ENCODE results near the gene PRDM10.
"Not testable (repeated sequence)": the region's sequence is repeated elsewhere in the genome, so short reads cannot be mapped to it uniquely, and the experiment has no call there.

Gene PRDM10

GRCh38 chr11:130029137-130029536 is 26.5 kb upstream of the PRDM10 start:
- no peaks in the 10 kb centered on the region for H3K9me3 Mint-ChIP-seq (ENCODE audit: low read depth)
- H3K27ac Mint-ChIP-seq = no peak overlapping the region
- peaks cover 2% of the 10 kb centered on the region for H3K27me3 Mint-ChIP-seq
- no peaks in the 10 kb centered on the region for H3K36me3 Mint-ChIP-seq
- H3K4me1 Mint-ChIP-seq (ENCODE audit: low read depth) = no peaks in the 10 kb centered on the region
- no peak overlapping the region for H3K4me3 Mint-ChIP-seq

- Mint-ChIP-seq H3K9me3 (ENCODE audit: low read depth) (no peaks in the 10 kb centered on the region), H3K36me3 (no peaks in the 10 kb centered on the region), H3K4me3 (no peak overlapping the region), H3K4me1 (ENCODE audit: low read depth) (no peaks in the 10 kb centered on the region), H3K27ac (no peak overlapping the region), H3K27me3 (peaks cover 2% of the 10 kb centered on the region)
Observed at GRCh38 chr11:130025371-130025770, 22.7 kb upstream of the PRDM10 start.

GRCh38 chr11:130024361-130024760 is 21.7 kb upstream of the PRDM10 start:
- H3K27me3 Mint-ChIP-seq = peaks cover 2% of the 10 kb centered on the region
- no peaks in the 10 kb centered on the region for H3K9me3 Mint-ChIP-seq (ENCODE audit: low read depth)
- no peak overlapping the region for H3K27ac Mint-ChIP-seq
- H3K36me3 Mint-ChIP-seq = no peaks in the 10 kb centered on the region
- H3K4me1 Mint-ChIP-seq (ENCODE audit: low read depth) = no peaks in the 10 kb centered on the region
- H3K4me3 Mint-ChIP-seq = no peak overlapping the region

GRCh38 chr11:130023204-130023603 is 20.6 kb upstream of the PRDM10 start:
- no peaks in the 10 kb centered on the region for H3K9me3 Mint-ChIP-seq (ENCODE audit: low read depth)
- no peak overlapping the region for H3K4me3 Mint-ChIP-seq
- no peaks in the 10 kb centered on the region for H3K36me3 Mint-ChIP-seq
- H3K4me1 Mint-ChIP-seq (ENCODE audit: low read depth) = no peaks in the 10 kb centered on the region
- peaks cover 2% of the 10 kb centered on the region for H3K27me3 Mint-ChIP-seq
- no peak overlapping the region for H3K27ac Mint-ChIP-seq

- no peaks in the 10 kb centered on the region for H3K4me1 Mint-ChIP-seq (ENCODE audit: low read depth)
- no peaks in the 10 kb centered on the region for H3K9me3 Mint-ChIP-seq (ENCODE audit: low read depth)
- peaks cover 2% of the 10 kb centered on the region for H3K27me3 Mint-ChIP-seq
- no peak overlapping the region for H3K4me3 Mint-ChIP-seq
- H3K27ac Mint-ChIP-seq = no peak overlapping the region
- no peaks in the 10 kb centered on the region for H3K36me3 Mint-ChIP-seq
Observed at GRCh38 chr11:130022799-130023198, 20.2 kb upstream of the PRDM10 start.

- H3K27me3 Mint-ChIP-seq; H3K4me1 Mint-ChIP-seq (ENCODE audit: low read depth); H3K9me3 Mint-ChIP-seq (ENCODE audit: low read depth); H3K36me3 Mint-ChIP-seq; H3K27ac Mint-ChIP-seq; H3K4me3 Mint-ChIP-seq: not testable (repeated sequence)
Observed at GRCh38 chr11:130021606-130022005, 19.0 kb upstream of the PRDM10 start.

GRCh38 chr11:130020323-130020722 is 17.7 kb upstream of the PRDM10 start:
- peaks cover 2% of the 10 kb centered on the region for H3K27me3 Mint-ChIP-seq
- peaks cover 5% of the 10 kb centered on the region for H3K36me3 Mint-ChIP-seq
- no peak overlapping the region for H3K27ac Mint-ChIP-seq
- peaks cover 6% of the 10 kb centered on the region for H3K9me3 Mint-ChIP-seq (ENCODE audit: low read depth)
- H3K4me1 Mint-ChIP-seq (ENCODE audit: low read depth) = no peaks in the 10 kb centered on the region
- H3K4me3 Mint-ChIP-seq = no peak overlapping the region

GRCh38 chr11:130015846-130016245 is 13.2 kb upstream of the PRDM10 start:
- H3K27ac Mint-ChIP-seq; H3K4me1 Mint-ChIP-seq (ENCODE audit: low read depth); H3K4me3 Mint-ChIP-seq; H3K36me3 Mint-ChIP-seq; H3K27me3 Mint-ChIP-seq; H3K9me3 Mint-ChIP-seq (ENCODE audit: low read depth): not testable (repeated sequence)

- H3K36me3 Mint-ChIP-seq = no peaks in the 10 kb centered on the region
- H3K4me3 Mint-ChIP-seq = no peak overlapping the region
- H3K27ac Mint-ChIP-seq = no peak overlapping the region
- H3K9me3 Mint-ChIP-seq (ENCODE audit: low read depth) = no peaks in the 10 kb centered on the region
- peaks cover 8% of the 10 kb centered on the region for H3K4me1 Mint-ChIP-seq (ENCODE audit: low read depth)
- H3K27me3 Mint-ChIP-seq = peaks cover 3% of the 10 kb centered on the region
Observed at GRCh38 chr11:130008326-130008725, 5.7 kb upstream of the PRDM10 start.

GRCh38 chr11:130006929-130007328 is 4.3 kb upstream of the PRDM10 start:
- Mint-ChIP-seq H3K4me1 (ENCODE audit: low read depth) (peaks cover 8% of the 10 kb centered on the region), H3K36me3 (no peaks in the 10 kb centered on the region), H3K9me3 (ENCODE audit: low read depth) (no peaks in the 10 kb centered on the region), H3K27ac (no peak overlapping the region), H3K4me3 (no peak overlapping the region), H3K27me3 (peaks cover 3% of the 10 kb centered on the region)

GRCh38 chr11:130003717-130004001 is 1.0 kb upstream of the PRDM10 start:
- H3K27ac Mint-ChIP-seq = peak overlapping the region; percentile 98
- H3K27me3 Mint-ChIP-seq = no peaks in the 10 kb centered on the region
- H3K4me3 Mint-ChIP-seq = peak overlapping the region; percentile 97
- no peaks in the 10 kb centered on the region for H3K36me3 Mint-ChIP-seq
- peaks cover 24% of the 10 kb centered on the region for H3K4me1 Mint-ChIP-seq (ENCODE audit: low read depth)
- H3K9me3 Mint-ChIP-seq (ENCODE audit: low read depth) = no peaks in the 10 kb centered on the region

GRCh38 chr11:130002846-130003716 is 446 bp upstream of the PRDM10 start:
- Mint-ChIP-seq H3K36me3 (no peaks in the 10 kb centered on the region), H3K9me3 (ENCODE audit: low read depth) (no peaks in the 10 kb centered on the region), H3K4me1 (ENCODE audit: low read depth) (peaks cover 27% of the 10 kb centered on the region), H3K4me3 (peak overlapping the region; percentile 99), H3K27me3 (no peaks in the 10 kb centered on the region), H3K27ac (peak overlapping the region; percentile 100)

- no peaks in the 10 kb centered on the region for H3K36me3 Mint-ChIP-seq
- no peaks in the 10 kb centered on the region for H3K27me3 Mint-ChIP-seq
- peak overlapping the region; percentile 98 for H3K27ac Mint-ChIP-seq
- H3K9me3 Mint-ChIP-seq (ENCODE audit: low read depth) = no peaks in the 10 kb centered on the region
- H3K4me3 Mint-ChIP-seq = peak overlapping the region; percentile 97
- H3K4me1 Mint-ChIP-seq (ENCODE audit: low read depth) = peaks cover 28% of the 10 kb centered on the region
Observed at GRCh38 chr11:130001461-130002351, 929 bp downstream of the PRDM10 start.

GRCh38 chr11:130000552-130001176 is 2.0 kb downstream of the PRDM10 start:
- Mint-ChIP-seq H3K27ac (peak overlapping the region; percentile 98), H3K27me3 (no peaks in the 10 kb centered on the region), H3K9me3 (ENCODE audit: low read depth) (no peaks in the 10 kb centered on the region), H3K4me1 (ENCODE audit: low read depth) (peaks cover 31% of the 10 kb centered on the region), H3K4me3 (peak overlapping the region; percentile 97), H3K36me3 (peaks cover 2% of the 10 kb centered on the region)

GRCh38 chr11:129999407-129999806 is 3.2 kb downstream of the PRDM10 start:
- peaks cover 33% of the 10 kb centered on the region for H3K4me1 Mint-ChIP-seq (ENCODE audit: low read depth)
- no peak overlapping the region for H3K27ac Mint-ChIP-seq
- H3K4me3 Mint-ChIP-seq = no peak overlapping the region
- no peaks in the 10 kb centered on the region for H3K27me3 Mint-ChIP-seq
- peaks cover 2% of the 10 kb centered on the region for H3K36me3 Mint-ChIP-seq
- no peaks in the 10 kb centered on the region for H3K9me3 Mint-ChIP-seq (ENCODE audit: low read depth)

Data from activated naive CD8-positive, alpha-beta T cell (primary cell).